Myocyte (in vitro differentiated cells): Measurements from ENCODE around the gene CCDC86. TPM values are rescaled to one million over a fixed set of nuclear protein-coding genes. Genes with fewer than 3 reads are reported as not detected.

Experiments
- DNase-seq: peaks from one replicate; pipeline ENCODE4 v3.0.0-alpha.2; 2012; ENCODE audit warnings: low read depth
- total RNA-seq: library from RNA; depleted of rRNA; stranded (reverse); fragments of >200 nt; gene quantifications from 2 replicates; pipeline ENCODE4 v1.2.3, GENCODE V29; 2014

Gene CCDC86
- total RNA-seq, 1 donor from 2014 or later = 19.2 TPM

DNA sequence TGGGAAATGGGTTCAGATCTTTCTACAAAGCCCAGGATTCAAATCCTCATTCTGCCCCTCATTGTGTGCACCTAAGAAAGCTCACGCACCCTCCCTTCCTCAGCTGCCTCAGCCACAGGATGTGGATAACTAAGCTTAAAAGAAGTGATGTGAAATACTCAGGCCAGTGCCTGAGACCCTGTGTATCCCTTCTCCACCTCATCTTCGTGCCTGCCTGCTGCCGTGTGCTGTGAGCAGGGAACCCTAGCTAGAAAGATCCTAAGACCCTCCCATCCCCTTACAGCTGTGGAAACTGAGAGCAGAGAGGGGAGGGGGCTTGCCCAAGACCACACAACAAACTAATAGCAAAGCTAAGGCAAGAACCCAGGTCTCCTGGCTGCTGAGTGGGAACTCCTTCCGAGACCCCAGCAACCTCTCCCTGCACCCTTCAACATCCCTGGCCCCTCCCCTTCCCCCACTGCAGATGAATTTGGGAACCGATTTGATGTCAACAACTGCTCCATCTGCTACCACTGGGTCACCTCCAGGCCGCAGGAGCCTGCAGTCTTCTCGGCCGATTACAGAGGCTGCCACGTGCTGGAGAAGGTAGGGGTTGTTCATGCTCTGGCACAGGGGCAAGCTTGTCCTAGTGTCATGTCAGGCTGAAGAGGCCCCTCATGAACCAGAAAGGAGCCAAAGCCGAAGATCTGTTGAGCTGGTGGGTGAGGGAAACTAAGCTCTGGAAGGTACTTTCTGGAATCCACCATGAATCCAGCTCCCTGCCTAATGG lies 27.0 kb downstream of the CCDC86 start:
- no peak for DNase-seq

- DNase-seq = no peak
These were observed 27.5 kb downstream of the CCDC86 start for GRCh38 chr11:60869451-60869825.

DNA sequence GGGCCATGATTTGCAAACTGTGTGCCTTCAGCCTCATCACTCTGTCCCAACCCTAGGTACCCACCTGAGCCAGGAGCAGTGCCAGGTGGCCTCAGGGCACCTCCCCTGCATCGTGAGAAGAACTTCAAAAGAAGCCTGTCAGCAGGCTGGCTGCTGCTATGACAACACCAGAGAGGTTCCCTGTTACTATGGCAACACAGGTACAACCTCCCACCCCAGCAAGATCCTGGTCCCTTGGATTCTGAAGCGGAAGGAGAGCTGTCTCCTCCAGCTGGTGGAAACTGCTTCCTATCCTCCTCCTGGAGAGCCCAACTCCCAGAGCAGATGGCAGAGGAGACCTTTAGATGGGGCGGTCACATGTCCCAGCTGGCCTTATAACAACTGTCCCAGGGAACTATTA lies 28.4 kb downstream of the CCDC86 start:
- no peak for DNase-seq

DNA sequence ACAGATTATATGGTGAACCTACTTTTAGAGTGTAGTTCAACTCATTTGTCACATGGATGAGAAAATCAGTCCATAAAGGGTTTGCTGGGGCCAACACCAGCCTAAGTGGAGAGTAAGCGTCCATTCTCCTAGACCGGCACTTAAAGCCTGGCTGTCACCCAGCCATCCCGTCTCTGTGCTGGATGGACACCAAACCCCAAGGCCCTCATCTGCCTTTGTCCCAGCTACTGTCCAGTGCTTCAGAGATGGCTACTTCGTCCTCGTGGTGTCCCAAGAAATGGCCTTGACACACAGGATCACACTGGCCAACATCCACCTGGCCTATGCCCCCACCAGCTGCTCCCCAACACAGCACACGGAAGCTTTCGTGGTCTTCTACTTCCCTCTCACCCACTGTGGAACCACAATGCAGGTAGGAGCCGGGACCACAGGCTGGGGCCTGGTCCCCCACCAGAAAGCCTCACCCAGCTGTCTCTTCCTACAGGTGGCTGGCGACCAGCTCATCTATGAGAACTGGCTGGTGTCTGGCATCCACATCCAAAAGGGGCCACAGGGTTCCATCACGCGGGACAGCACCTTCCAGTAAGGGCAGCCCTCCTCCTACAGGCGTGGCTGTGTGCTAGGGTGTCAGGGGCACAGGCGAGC lies 28.9 kb downstream of the CCDC86 start:
- DNase-seq = no peak

- peak; percentile 35 for DNase-seq
These were observed 29.6 kb downstream of the CCDC86 start for GRCh38 chr11:60871378-60872061.

DNA sequence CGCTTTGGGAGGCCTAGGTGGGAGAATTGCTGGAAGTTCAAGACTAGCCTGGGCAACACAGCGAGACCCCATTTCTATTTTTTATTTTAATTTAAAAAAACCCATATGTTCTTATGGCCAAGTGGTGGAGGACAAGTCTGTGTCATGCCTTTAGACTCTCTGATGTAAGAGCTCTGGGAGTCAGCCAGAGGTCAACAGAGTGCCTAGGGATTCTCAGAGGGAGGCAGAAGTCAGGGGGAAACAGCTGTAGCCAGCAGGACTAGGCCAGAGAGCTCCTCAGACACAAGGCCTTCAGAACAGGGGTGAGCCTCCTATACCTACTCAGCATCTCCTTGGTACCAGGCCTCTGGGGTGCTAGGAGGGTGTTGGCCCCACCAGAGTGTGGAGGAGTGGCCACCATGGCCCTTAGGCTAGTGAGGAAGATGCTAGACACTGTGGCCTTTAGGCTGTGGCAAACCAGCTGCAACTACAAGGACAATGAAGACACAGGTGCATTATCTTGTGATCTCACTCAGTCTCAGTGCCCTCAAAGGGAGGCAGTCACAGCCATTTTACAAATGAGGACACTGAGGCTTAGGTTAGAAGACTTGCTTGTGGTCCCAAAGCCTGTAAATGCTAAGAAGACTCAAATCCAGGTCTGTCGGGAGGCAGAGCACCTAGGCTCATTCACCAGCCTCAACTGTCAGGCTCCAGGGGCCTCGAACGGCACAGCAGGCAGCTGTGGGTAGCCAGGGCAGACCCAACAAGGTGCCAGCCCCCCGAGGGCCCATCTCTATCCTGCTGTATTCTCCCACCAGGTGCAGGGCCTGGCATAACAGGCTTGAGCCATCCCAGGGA lies 30.4 kb downstream of the CCDC86 start:
- peak; percentile 49 for DNase-seq

GRCh38 chr11:60872961-60873524 lies 31.1 kb downstream of the CCDC86 start:
- no peak for DNase-seq

DNA sequence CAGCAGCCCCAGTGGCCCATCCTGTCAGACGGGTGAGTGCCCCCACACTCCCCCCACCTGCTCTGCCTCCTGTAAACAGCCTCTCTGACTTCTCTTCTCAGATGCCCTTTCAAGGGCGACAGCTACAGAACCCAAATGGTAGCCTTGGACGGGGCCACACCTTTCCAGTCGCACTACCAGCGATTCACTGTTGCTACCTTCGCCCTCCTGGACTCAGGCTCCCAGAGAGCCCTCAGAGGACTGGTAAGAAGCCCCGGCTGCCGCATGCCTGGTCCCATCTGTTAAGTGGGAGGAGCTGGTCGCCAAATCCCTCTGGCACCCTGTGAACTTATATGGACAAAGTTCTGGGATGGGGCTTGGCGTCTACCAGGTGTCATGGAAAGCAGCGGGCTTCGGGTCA lies 31.6 kb downstream of the CCDC86 start:
- DNase-seq = no peak

- no peak for DNase-seq
These were observed 32.8 kb downstream of the CCDC86 start for GRCh38 chr11:60874421-60875365.

- DNase-seq = peak; percentile 32
These were observed 33.7 kb downstream of the CCDC86 start for GRCh38 chr11:60875366-60876167.

GRCh38 chr11:60876168-60876485 lies 34.2 kb downstream of the CCDC86 start:
- DNase-seq = no peak

DNA sequence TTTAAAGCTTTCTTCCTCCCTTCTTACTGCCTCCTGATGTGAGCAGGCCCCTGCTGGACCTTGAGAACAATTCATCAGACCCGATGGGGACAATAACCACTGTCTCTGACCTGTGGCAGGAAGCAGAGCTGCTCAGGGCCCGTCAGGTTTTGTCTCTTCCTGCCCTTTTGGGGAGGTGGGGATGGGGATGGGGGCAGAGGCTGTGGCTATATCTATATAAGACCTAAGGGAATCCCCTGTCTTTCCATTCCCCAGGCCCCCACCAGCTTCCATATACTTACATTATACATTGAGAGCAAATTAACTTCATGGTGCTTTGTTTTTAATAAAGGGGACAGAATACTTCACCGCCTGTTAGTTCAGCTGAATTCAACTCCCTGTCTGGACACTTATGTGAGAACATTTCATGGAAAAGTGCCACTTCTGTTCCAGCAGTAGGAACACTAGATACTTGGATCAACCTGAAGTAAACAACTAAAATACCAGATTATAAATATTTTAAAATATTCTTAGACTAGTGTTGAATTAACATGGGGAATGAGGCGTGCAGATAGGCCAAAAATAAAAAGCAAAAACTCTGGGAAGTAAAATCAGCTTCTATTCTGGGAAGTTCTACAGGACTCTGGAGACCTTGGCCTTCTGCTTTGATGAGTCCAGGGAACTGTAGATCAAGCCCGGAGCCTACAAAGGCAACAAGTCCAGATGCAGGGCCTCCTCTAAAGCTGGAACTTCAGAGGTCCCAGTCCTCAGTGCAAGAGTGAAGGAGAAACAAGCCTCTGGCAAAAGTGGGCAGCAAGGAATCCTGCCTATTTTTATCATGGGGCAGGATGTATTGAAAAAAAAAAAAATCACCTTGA lies 36.6 kb downstream of the CCDC86 start:
- no peak for DNase-seq

- no peak for DNase-seq
These were observed 37.2 kb downstream of the CCDC86 start for GRCh38 chr11:60879104-60879503.

- no peak for DNase-seq
These were observed 38.2 kb downstream of the CCDC86 start for GRCh38 chr11:60879971-60880588.

GRCh38 chr11:60880643-60881282 lies 38.9 kb downstream of the CCDC86 start:
- no peak for DNase-seq

- peak; percentile 63 for DNase-seq
These were observed 45.6 kb downstream of the CCDC86 start for GRCh38 chr11:60887556-60887955.

GRCh38 chr11:60889869-60890311 lies 48.0 kb downstream of the CCDC86 start:
- no peak for DNase-seq
